Kidney (tissue), 14 donors: ENCODE measurements around the gene NPIPA3. TPM values are rescaled to one million over a fixed set of nuclear protein-coding genes. Genes with fewer than 3 reads are reported as not detected.

Experiments used
- DNase-seq, 5 donors: peaks; one replicate each; pipeline ENCODE4 v3.0.0-alpha.2; 2013 to 2020
- FAIRE-seq: peaks from 2 replicates; lab custom pipeline; 2012; peaks lifted over from hg19 to GRCh38; lab: Jason Lieb, UNC
- H3K27ac ChIP-seq, 2 donors: one replicate each; pipeline ENCODE4 v1.7.0; 2013; ENCODE audit warnings: low read depth in 2 of 2, low read length in 2 of 2, inconsistent platforms in 1 of 2
- H3K27me3 ChIP-seq: one replicate; pipeline ENCODE4 v1.7.1; 2013; ENCODE audit warnings: low read length, inconsistent platforms; ENCODE audit not compliant: control insufficient read depth, insufficient read depth
- H3K36me3 ChIP-seq, 3 donors: one replicate each; pipeline versions ENCODE4 v1.7.0 to v1.7.1; 2013; ENCODE audit warnings: low read length in 3 of 3, control low read depth in 1 of 3, inconsistent platforms in 1 of 3; ENCODE audit not compliant: insufficient read depth in 3 of 3, control insufficient read depth in 2 of 3
- H3K4me1 ChIP-seq, 3 donors: one replicate each; pipeline versions ENCODE4 v1.7.0 to v1.7.1; 2013; ENCODE audit warnings: low read length in 3 of 3, inconsistent platforms in 1 of 3, low read depth in 1 of 3; ENCODE audit not compliant: control insufficient read depth in 2 of 3, insufficient read depth in 2 of 3
- H3K4me3 ChIP-seq, 3 donors: one replicate each; pipeline versions ENCODE4 v1.7.0 to v1.8.1; 2013; ENCODE audit warnings: low read length in 3 of 3, control low read depth in 1 of 3, inconsistent platforms in 1 of 3
- H3K9ac ChIP-seq, 3 donors: one replicate each; pipeline versions ENCODE4 v1.7.0 to v1.7.1; 2013; ENCODE audit warnings: low read length in 3 of 3, control low read depth in 1 of 3, inconsistent platforms in 1 of 3
- H3K9me3 ChIP-seq, 3 donors: one replicate each; pipeline versions ENCODE4 v1.7.0 to v1.7.1; 2013; ENCODE audit warnings: low read length in 3 of 3, control low read depth in 1 of 3, inconsistent platforms in 1 of 3; ENCODE audit not compliant: control insufficient read depth in 2 of 3, insufficient read depth in 1 of 3
- CTCF ChIP-seq: IDR thresholded peaks from 3 replicates; pipeline ENCODE4 v1.5.1; 2012; ENCODE audit warnings: mild to moderate bottlenecking, moderate library complexity, borderline replicate concordance; ENCODE audit not compliant: insufficient read depth; ENCODE audit errors: extremely low read depth
- intact Hi-C: fragments of 100-400 bp; cut with DNase I; formaldehyde crosslinking; loops from one replicate; pipeline ENCODE4 v1.11.1; 2022
- polyA plus RNA-seq: library from polyadenylated mRNA; stranded (reverse); fragments of 350-450 nt; fragmentation: Illumina TruSeq; extraction: RNeasy Lipid Tissue Mini Kit (QIAGEN cat#74804); gene quantifications from one replicate; pipeline ENCODE4 v1.2.3, GENCODE V29; 2014; ENCODE audit warnings: low read depth, low replicate concordance; ENCODE audit not compliant: insufficient read depth
- total RNA-seq: library from RNA; stranded (reverse); fragmentation: NEBNext Ultra II Directional; extraction: Animal tissue kit (Norgen Biotek cat#: 25700); gene quantifications from one replicate; pipeline ENCODE4 v1.2.1, GENCODE V29; 2021
- donor health status: control.
- donor health status: control.
- donor health status: control.
- donor health status: control.
- donor health status: control.
- donor health status: DM: yes; HTN: yes; CAD: no.
- donor health status: Normal renal cell carcinoma (clear cell type).

Gene NPIPA3
- total and polyA plus RNA-seq, 2 donors from 2014 or later: 0.69 to 7.0 TPM

GRCh38 chr16:14668556-14669223, 34.5 kb upstream of the NPIPA3 start:
- H3K4me3 ChIP-seq: no peak overlapping the region
- no peak overlapping the region for H3K9ac ChIP-seq
- no peak for TF ChIP-seq CTCF
- H3K9me3 ChIP-seq: no peaks in the 10 kb centered on the region
- H3K4me1 ChIP-seq: no peaks in the 10 kb centered on the region
- FAIRE-seq: no peak
- intact Hi-C loops: no loop called here
- H3K27me3 ChIP-seq: no peaks in the 10 kb centered on the region
- DNase-seq: peak in 1 of 5 donors; percentile 14
- H3K36me3 ChIP-seq: peaks cover 2 to 36% (median 19%) of the 10 kb centered on the region in 3 donors
- no peak overlapping the region for H3K27ac ChIP-seq

- peak in 1 of 5 donors; percentile 59 for DNase-seq
- Histone ChIP-seq H3K36me3 (peaks cover under 1 to 25% (median 15%) of the 10 kb centered on the region in 3 donors), H3K4me1 (no peaks in the 10 kb centered on the region), H3K9me3 (no peaks in the 10 kb centered on the region), H3K27ac (no peak overlapping the region), H3K27me3 (no peaks in the 10 kb centered on the region), H3K4me3 (no peak overlapping the region), H3K9ac (no peak overlapping the region)
- FAIRE-seq: no peak
- TF ChIP-seq CTCF: no peak
- intact Hi-C loops: no loop called here
Measured at GRCh38 chr16:14669776-14670175, 33.4 kb upstream of the NPIPA3 start.

GRCh38 chr16:14672403-14672971, 30.7 kb upstream of the NPIPA3 start:
- Histone ChIP-seq H3K27me3 (no peaks in the 10 kb centered on the region), H3K9me3 (no peaks in the 10 kb centered on the region), H3K27ac (no peak overlapping the region), H3K4me3 (no peak overlapping the region), H3K36me3 (peaks cover 0 to 7% (median 3%) of the 10 kb centered on the region in 3 donors), H3K4me1 (no peaks in the 10 kb centered on the region), H3K9ac (no peak overlapping the region)
- no peak for TF ChIP-seq CTCF
- intact Hi-C loops: no loop called here
- FAIRE-seq: no peak
- DNase-seq: peak in 3 of 5 donors; percentile 9 to 11 (median 10)
